ENCODE measurements around the gene LCE3A. TPM values are rescaled to one million over a fixed set of nuclear protein-coding genes. Genes with fewer than 3 reads are reported as not detected.

The LCE3A gene
- total RNA-seq, 4 donors from 2014 or later: not detected

- no peaks in the 10 kb centered on the region for H3K4me1 ChIP-seq
- no peak overlapping the region for H3K4me3 ChIP-seq (replicated peaks in 1 of 3)
- H3K27ac ChIP-seq: no peak overlapping the region
- H3K9me3 ChIP-seq: no peaks in the 10 kb centered on the region
- WGBS, 2 donors: 58 to 61% methylated on average over 2 of the region's 2 CpGs
- DNase-seq: no peak
- no peaks in the 10 kb centered on the region for H3K27me3 ChIP-seq
- intact Hi-C loops (cut with DNase I): no loop called here
- TF ChIP-seq POLR2A (IDR thresholded peaks at IDR 0.05) (no peak), CTCF (IDR thresholded peaks at IDR 0.05) (no peak)
- no peaks in the 10 kb centered on the region for H3K36me3 ChIP-seq
These were observed 33.6 kb upstream of the LCE3A start for GRCh38 chr1:152656459-152656858.

- TF ChIP-seq POLR2A (IDR thresholded peaks at IDR 0.05) (no peak), CTCF (IDR thresholded peaks at IDR 0.05) (peak in 4 of 6 experiments; percentile 21 to 50 (median 30))
- H3K27me3 ChIP-seq: no peaks in the 10 kb centered on the region
- no peaks in the 10 kb centered on the region for H3K9me3 ChIP-seq
- no peaks in the 10 kb centered on the region for H3K4me1 ChIP-seq
- intact Hi-C loops (cut with DNase I): no loop called here
- DNase-seq: peak; percentile 16 to 26
- no peaks in the 10 kb centered on the region for H3K36me3 ChIP-seq
- WGBS, 2 donors: 31 to 32% methylated on average over 10 of the region's 10 CpGs
- no peak overlapping the region for H3K4me3 ChIP-seq (replicated peaks in 1 of 3)
- no peak overlapping the region for H3K27ac ChIP-seq
These were observed 31.2 kb upstream of the LCE3A start for GRCh38 chr1:152654110-152654509.

GRCh38 chr1:152646656-152647055 is 23.8 kb upstream of the LCE3A start:
- H3K9me3 ChIP-seq: no peaks in the 10 kb centered on the region
- no peak overlapping the region for H3K4me3 ChIP-seq (replicated peaks in 1 of 3)
- intact Hi-C loops (cut with DNase I): no loop called here
- H3K27me3 ChIP-seq: no peaks in the 10 kb centered on the region
- H3K36me3 ChIP-seq: no peaks in the 10 kb centered on the region
- no peaks in the 10 kb centered on the region for H3K4me1 ChIP-seq
- H3K27ac ChIP-seq: no peak overlapping the region
- DNase-seq: no peak
- TF ChIP-seq POLR2A (IDR thresholded peaks at IDR 0.05): no peak
- TF ChIP-seq CTCF (IDR thresholded peaks at IDR 0.05): no peak

- no peaks in the 10 kb centered on the region for H3K27me3 ChIP-seq
- intact Hi-C loops (cut with DNase I): no loop called here
- WGBS, 2 donors: 27 to 50% methylated on average over 3 of the region's 3 CpGs
- no peaks in the 10 kb centered on the region for H3K4me1 ChIP-seq
- H3K9me3 ChIP-seq: no peaks in the 10 kb centered on the region
- H3K27ac ChIP-seq: no peak overlapping the region
- TF ChIP-seq CTCF (IDR thresholded peaks at IDR 0.05) (no peak), POLR2A (IDR thresholded peaks at IDR 0.05) (no peak)
- no peak overlapping the region for H3K4me3 ChIP-seq (replicated peaks in 1 of 3)
- H3K36me3 ChIP-seq: no peaks in the 10 kb centered on the region
- DNase-seq: peak in 1 of 2 donors; percentile 4
These were observed 22.2 kb upstream of the LCE3A start for GRCh38 chr1:152645146-152645545.

- no peak overlapping the region for H3K27ac ChIP-seq
- no peaks in the 10 kb centered on the region for H3K4me1 ChIP-seq
- no peak for DNase-seq
- intact Hi-C loops (cut with DNase I): no loop called here
- H3K36me3 ChIP-seq: no peaks in the 10 kb centered on the region
- H3K27me3 ChIP-seq: no peaks in the 10 kb centered on the region
- H3K4me3 ChIP-seq (replicated peaks in 1 of 3): no peak overlapping the region
- no peak for TF ChIP-seq CTCF (IDR thresholded peaks at IDR 0.05)
- no peak for TF ChIP-seq POLR2A (IDR thresholded peaks at IDR 0.05)
- WGBS, 2 donors: 67 to 68% methylated on average over 3 of the region's 3 CpGs
- no peaks in the 10 kb centered on the region for H3K9me3 ChIP-seq
These were observed 21.0 kb upstream of the LCE3A start for GRCh38 chr1:152643945-152644344.

Measured in thyroid gland (tissue), 4 donors.